ENCODE data around the gene TPSAB1.
"Not testable (repeated sequence)": the region's sequence is repeated elsewhere in the genome, so short reads cannot be mapped to it uniquely, and the experiment has no call there.

The TPSAB1 gene

DNA sequence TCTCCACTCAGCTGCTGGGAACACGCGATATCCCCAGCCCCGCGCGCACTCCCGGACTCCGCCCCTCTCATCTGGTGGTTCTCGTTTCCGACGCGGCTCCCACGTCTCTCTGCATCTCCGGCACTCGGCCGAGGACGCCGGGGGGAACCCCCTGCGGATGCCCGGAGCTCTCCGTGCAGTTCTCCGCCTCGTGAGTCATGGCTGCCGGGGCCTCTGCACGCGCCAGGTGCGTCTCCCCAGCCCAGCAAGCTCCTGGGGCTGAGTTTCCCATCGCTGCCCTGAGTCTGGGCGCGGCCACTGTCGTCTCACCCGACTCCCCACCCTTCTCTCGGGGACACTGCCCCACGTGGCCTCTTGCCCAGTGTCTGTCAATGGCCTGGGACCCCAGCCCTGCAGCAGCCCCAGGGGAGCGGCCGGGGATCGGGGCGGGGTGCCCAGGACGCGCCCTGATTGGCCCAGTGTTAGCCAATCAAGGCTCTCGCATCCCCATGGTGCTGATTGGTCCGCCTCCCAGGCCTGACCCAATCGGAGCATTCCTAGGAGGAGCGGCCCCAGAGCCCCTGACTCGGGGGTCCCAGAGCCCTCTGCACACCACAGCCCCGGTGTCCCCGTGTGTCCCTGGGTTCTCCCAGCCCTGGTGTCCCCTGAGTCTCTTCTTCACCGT lies 13.3 kb downstream of the TPSAB1 start:
- DNase-seq: not testable (repeated sequence)

DNA sequence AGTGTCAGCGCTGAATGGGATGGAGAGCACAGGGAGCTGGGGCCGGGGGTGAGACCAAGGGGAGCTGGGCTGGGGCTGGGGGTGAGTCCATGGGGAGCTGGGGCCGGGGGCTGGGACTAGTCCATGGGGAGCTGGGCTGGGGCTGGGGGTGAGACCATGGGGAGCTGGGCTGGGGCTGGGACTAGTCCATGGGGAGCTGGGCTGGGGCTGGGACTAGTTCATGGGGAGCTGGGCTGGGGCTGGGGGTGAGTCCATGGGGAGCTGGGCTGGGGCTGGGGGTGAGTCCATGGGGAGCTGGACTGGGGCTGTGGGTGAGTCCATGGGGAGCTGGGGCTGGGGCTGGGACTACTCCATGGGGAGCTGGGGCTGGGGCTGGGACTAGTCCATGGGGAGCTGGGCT lies 14.3 kb downstream of the TPSAB1 start:
- not testable (repeated sequence) for DNase-seq

DNA sequence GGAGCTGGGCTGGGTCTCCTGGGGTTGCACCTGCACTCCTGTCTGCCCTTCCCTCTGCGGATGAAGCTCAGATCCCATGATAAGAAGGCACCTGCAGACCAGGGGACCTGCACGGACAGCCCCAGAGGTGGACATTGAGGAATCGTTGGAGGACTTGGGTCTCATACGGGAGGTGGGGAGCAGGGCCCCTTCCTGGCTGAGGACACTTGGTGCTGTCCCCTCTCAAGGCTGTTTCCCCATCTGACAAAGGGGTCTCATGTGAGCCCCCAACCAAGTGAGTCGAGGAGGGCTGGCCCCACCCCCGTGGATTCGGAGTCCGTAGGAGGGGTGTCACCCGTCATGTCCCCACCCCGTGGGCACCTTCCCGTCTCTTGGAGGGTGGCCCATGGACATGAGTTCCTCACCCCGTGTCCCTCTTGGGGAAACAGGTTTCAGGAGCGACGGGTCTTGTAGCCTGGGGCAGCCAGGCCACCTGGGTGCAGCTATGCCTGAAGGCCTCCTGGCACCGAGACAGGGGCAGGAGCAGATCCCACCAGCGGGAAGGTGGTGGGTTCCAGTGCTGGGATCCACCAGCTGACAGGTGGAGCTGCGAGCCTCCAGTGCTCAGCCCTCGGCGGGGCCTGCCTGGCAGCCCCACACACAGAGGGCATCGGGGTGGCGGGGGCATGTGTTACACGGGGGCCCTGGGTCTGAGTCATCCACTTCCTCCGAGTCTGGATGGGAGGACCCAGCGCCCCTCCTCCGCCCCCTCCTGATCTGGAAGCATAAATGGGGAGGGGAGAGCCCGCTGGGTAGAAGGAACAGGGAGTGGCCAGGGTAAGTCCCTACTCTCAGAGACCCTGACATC lies 15.0 kb downstream of the TPSAB1 start, which contains the start of gene TPSD1:
TPSD1 (plus strand) TSS at position 794 of the 847 bp plus-strand sequence. CDS start 212 bp downstream, outside the sequence.
- not testable (repeated sequence) for DNase-seq

DNA sequence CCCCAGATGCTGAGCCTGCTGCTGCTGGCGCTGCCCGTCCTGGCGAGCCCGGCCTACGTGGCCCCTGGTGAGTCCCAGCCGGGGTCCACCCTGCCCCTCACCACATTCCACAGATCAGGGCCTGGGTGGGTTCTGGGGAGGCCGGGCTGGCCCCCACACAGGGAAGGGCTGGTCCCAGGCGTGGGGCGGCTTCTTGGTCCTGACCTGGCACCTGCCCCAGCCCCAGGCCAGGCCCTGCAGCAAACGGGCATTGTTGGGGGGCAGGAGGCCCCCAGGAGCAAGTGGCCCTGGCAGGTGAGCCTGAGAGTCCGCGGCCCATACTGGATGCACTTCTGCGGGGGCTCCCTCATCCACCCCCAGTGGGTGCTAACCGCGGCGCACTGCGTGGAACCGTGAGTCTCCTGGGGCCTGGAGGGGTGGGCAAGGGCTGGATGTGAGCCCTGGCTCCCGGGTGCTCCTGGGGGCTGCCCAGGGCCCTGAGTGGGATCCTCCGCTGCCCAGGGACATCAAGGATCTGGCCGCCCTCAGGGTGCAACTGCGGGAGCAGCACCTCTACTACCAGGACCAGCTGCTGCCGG lies 15.9 kb downstream of the TPSAB1 start:
- not testable (repeated sequence) for DNase-seq

DNA sequence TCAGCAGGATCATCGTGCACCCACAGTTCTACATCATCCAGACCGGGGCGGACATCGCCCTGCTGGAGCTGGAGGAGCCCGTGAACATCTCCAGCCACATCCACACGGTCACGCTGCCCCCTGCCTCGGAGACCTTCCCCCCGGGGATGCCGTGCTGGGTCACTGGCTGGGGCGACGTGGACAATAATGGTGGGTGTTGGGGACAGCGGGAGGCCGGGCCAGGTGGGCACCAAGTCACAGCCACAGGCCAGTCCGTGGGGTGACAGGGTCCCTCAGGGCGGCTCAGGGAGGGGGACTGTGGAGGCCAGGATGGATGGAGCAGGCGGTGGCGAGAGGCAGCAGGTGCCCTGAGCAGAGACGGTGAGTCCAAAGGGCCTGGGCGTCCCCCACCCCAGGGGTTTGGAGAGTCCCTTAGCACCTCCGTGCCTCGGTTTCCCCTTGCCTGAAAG lies 16.4 kb downstream of the TPSAB1 start:
- no peak for DNase-seq

DNA sequence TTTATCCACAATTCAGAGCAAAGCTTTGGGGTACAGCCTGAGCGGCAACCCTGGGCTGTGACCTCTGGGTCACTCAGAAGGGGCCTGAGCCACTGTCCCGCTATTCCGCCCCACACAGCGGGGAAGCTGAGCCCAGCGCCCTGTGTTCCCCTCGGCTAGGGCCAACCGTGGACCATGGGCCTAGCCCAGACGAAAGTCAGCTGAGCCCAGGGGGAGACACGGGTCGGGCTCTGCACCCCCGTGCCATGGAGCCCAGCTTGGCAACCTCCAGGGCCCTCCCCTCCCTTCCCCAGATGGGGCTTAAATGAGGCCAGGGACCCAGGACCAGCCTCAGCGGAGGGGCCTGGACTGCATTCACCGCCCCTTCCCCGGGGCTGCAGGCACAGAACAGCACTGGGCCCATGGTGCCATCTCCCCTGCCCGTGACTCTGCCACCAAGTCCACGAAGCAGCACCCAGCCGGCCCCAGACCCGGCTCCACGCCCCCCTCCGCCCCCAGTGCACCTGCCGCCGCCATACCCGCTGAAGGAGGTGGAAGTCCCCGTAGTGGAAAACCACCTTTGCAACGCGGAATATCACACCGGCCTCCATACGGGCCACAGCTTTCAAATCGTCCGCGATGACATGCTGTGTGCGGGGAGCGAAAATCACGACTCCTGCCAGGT lies 17.2 kb downstream of the TPSAB1 start:
- DNase-seq: no peak

DNA sequence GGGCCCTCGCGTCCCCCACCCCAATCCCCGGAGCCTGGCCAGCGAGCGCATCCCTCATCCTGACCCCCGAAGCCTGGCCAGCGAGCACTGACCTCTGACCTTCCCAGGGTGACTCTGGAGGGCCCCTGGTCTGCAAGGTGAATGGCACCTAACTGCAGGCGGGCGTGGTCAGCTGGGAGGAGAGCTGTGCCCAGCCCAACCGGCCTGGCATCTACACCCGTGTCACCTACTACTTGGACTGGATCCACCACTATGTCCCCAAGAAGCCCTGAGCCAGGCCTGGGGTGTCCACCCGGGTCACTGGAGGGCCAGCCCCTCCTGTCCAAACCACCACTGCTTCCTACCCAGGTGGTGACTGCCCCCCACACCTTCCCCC lies 17.7 kb downstream of the TPSAB1 start:
- DNase-seq: no peak

DNA sequence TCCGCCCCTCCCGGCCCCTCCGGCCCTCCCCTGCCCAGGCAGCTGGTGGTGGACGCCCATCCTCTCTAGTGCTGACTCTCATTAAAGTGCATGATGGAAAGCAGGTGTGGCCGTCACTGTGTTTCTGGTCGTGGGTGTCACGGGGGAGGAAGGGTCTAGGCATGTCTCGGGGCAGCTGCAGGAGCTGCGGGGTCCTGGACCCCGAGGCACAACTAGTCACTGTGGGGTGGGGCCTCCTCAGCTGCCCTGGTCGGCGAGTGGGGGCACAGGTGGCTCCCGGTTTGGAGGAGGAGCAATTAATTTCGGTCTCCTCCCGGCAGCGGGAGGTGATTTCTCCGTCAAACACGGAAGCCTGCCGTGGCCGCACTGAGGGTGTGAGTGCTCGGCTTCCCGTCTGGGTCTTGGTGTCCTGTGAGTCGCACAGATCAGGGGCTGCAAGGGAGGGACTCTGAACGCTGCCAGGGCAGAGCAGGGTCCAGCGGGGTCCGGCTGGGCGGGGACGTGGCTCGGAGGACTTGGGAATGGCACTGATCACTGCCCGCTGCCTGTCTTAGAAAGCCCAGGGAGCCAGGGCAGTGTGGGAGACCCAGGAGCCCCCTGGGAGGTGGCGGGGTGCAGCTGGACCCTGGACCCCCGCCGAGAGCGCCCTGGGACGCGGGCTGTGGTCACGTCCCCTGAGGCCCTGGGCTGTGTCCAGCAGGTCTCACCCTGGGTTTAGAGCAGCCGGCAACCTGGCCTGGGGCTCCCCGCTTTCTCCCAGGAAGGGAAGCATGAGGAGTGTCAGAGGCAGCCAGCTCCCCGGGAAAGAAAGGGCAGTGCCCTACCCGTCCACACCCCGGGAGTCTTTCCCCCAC lies 18.6 kb downstream of the TPSAB1 start:
- DNase-seq: no peak

DNA sequence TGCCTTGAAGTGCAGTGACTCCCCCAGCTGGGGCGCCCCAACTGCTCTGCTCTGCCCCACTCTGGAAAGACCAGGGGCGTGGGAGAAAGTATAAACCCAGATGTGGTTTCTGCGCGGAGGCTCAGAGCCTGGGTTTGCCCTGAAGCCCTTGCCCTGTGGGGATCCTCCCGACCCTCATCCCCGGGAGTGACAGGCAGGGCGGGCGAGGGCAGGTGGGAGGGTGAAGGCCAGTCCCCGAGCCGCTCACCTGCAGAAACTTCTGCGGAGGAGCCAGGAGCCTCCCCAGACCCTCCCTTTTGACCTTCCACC lies 19.2 kb downstream of the TPSAB1 start:
- no peak for DNase-seq

DNA sequence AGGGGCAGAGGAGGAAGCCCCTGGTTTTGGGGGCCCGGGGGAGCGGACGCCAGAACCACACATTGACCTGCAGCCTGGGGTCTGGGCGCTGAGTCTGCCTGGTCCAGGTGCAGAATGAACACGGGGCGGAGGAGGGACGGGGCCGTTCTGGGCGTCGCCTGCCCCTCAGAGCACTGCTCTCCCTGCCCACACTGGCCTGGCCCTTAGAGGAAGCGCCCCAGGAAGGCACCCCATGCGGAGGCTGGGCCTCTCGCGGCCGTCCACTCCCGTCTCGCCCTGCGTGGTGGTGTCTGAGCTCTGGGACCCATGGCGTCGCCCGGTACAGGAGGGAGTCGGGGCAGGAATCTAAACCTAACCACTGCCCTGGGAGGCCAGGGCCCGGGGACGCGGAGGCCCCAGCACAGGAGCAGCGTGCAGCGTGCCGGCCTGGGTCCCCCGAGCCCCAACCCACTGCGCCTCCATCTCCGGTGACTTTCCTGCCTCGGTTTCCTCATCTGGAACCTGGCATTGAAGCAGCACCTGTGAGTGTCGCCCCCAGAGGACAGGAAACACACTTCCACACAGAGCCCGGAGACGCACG lies 19.7 kb downstream of the TPSAB1 start:
- DNase-seq: no peak

DNA sequence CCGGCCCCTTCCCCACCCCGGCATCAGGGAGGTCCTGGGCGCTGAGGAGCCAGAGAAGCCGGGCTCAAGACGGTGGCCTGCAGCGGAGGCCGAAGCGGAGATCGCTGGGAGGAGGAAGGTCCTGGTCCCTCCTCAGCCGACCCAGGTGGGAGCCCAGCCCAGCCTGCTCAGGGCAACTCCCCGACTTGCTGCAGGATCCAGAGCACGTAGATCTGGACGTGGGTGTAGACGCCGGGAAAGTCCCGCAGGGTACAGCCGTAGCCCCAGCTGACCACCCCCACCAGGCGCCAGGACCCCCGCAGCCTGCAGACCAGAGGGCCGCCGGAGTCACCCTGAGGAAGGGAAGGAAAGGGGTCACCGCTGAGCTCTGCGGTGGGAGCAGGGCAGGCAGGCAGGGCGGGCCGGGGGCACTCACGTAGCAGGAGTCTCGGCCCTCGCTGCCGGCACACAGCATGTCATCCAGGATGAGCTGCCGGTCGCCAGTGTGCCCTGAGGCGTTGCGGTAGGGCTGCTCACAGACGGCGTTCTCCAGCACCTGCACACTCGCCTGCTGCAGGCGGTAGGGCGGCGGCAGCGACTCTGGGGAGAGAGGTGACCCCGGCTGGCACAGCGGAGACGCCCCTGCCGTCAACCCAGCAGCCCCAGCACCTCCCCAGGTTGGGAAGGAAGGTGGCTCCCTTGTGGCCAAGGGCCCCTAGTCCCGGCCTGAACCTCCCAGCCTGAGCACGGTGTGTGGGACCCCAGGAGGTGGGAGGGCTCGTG lies 20.8 kb downstream of the TPSAB1 start:
- no peak for DNase-seq

DNA sequence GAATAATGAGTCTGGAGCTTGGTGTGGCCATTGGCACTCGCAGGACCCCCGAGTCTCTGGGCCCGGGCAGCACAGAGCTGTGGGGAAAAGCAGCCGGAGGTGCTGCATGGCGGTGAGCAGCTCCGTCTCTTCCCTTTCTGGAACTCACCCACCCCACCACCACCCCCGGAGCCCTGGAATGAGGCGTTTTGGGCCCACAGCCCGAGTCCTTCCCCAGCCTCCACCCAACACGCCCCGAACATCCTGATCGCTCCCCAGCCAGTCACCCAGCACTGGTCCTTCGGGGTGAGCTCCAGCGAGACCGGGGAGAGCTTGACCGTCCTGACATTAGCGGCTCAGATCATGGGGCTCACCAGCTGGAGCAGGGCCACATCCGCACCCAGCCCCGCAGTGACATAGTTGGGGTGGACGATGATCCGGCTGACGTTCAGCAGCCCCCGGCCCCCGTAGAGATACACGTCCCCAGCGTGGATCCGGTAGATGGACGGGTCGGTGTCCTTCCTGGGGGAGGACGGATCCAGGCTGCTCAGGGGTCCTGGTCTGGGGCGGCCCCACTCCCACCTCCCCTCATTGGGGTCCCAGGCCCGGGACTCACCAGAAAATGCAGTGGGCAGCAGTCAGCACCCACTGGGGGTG lies 21.8 kb downstream of the TPSAB1 start:
- no peak for DNase-seq

DNA sequence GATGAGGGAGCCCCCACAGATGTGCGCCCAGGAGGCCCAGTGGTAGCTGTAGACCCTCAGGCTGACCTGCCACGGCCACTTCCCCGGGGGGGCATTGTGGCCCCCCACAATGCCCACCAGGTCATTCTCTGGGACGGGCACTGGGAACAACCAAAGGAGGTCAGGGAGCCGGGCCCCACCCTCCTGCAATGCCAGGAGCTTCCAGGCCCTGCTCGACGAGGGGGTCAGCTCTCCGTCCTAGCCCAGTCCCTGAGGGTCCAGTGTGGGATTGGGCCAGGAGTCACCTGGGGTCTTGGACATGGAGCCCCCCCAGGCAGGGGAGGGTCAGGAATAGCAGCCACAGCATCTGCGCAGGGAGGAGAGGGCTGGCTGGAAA lies 22.3 kb downstream of the TPSAB1 start:
- no peak for DNase-seq

DNA sequence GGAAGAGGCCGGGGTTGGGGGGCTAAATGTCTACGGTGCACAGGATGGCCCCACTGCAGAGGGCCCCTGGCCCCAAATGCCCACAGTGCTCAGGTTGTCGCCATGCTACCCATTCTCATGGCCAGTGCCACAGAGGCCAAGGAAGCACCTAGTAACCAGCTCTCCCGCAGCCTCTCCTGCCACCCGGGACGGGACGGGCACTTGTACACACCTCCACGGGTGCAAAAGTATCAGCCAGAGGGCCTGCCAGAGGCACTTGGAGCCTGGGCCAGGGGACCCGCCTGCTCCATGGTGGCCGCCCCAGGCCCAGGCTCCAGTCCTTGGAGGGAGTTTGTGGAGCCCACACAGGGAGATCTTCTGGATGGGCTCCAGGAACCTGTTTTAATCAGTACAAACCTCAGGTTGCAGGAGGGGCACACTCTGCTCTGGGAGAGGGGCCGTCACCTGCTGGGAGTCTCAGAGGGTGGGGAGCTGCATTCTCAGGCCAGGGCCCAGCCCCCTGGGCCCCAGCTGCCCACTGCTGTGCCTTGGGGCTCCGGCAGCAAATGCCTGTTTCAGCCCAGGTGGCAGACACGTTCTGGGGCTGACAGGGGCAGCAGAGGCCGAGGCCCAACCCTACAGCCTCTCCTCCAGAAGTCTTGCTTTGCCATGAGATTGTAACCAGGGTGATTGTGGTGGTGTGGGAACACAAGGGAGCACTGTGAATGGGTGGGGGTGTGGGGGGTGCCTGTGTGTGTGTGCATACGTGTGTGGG lies 23.3 kb downstream of the TPSAB1 start:
- no peak for DNase-seq

DNA sequence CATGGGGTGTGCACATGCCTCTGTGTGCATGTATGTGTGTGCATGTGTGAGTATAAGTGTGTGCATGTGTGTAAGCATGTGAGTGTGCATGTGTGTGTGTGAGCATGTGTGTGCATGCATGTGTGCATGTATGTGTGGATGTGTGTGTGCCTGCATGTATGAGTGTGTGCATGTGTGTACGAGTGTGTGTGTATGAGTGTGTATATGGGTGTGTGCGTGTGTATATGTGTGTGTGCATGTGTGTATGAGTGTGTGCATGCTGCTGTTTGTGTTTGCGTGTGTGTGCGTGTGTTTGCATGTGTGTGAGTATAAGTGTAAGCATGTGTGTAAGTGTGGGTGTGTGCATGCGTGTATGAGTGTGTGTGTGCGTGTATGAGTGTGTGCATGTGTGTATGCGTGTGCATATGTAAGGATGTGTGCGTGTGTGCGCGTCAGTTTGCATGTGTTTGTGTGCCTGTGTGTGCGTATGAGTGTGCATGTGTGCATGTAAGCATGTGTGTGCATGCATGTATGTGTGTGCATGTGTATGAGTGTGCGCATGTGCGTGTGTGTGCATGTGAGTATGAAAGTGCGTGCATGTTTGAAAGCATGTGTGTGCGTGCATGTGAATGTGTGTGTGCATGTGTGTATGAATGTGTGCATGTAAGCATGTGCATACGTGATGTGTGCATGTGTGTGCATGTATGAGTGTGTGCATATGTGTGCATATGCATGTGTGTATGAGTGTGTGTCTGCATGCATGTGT lies 24.0 kb downstream of the TPSAB1 start:
- DNase-seq: no peak

DNA sequence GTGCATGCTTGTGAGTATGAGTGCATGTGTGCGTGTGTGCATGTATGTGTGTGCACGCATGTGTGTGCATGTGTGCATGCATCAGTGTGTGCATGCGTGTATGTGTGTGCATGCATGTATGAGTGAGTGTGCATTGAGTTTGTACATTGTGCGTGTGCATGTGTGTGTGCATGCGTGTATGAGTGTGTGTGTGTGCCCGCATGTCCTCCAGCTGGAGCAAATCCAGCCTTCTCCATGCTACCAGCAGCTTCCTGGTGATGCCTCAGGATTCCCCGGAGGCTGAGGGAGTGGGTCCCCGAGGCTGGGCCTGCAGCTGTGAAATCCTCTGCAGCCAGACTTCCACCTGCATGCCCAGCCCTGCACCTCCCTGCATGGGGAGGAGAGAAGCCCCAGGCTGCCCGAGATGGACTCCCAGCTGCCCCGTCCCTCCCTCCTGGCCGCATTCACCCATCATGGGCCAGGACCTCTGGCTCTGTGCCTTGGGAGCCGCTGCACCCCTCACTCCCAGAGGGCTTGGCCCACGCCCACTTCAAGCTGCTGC lies 24.7 kb downstream of the TPSAB1 start:
- DNase-seq: no peak

DNA sequence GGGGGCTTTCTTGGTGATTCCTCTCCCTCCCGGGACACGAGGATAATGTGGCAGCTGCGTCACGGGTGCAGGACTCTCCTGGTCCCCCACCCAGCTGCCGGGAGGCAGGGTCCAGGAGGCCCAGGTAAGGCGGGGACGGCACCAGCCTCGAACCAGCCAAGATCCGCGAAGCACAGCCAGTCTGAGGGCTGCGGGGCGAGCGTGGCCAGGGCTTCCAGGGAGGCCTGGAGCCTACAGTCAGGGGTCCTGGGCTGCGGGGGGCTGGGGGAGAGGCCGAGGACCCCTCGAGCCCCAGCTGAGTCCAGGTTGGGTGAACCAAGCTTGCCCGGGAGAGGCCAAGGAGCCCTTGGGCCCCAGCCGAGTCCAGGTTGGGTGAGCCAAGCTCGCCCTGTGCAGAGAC lies 25.3 kb downstream of the TPSAB1 start:
- DNase-seq: no peak

DNA sequence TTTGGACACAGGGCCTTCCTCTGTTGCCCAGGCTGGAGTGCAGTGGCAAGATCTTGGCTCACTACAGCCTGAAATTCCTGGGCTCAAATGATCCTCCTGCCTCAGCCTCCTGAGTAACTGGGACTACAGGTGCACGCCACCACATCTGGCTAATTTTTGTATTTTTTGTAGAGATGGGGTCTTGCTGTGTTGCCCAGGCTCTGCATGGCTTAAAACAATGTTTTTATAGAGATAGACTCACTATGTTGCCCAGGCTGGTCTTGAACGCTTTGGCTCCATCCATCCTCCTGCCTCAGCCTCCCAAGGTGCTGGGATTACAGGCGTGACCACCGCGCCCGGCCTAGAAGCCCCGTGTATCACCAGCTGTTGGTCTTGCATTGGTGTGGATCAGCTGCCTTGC lies 28.9 kb downstream of the TPSAB1 start:
- not testable (repeated sequence) for DNase-seq

DNA sequence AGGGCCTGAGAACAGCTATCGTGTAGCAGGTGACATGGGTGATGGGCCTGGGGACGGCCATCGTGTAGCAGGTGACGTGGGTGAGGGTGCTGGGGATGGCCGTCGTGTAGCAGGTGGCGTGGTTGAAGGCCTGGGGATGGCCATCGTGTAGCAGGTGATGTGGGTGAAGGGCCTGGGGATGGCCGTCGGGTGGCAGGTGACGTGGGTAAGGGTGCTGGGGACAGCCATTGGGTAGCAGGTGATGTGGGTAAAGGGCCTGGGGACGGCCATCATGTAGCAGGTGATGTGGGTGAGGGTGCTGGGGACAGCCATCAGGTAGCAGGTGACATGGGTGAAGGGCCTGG lies 30.8 kb downstream of the TPSAB1 start:
- no peak for DNase-seq

Data from NCI-H510A (cell line).